Keratinocyte (primary cell): ENCODE data around the gene SDK2.

Experiments used
- CTCF ChIP-seq, 3 experiments: IDR thresholded peaks in 1 of 3; conservative IDR thresholded peaks in 1 of 3; optimal IDR thresholded peaks in 1 of 3; 2 replicates in 2 of 3; 3 replicates in 1 of 3; pipeline versions ENCODE3 to v1.5.1; 2011; ENCODE audit warnings: low read length in 3 of 3, mild to moderate bottlenecking in 3 of 3, moderate library complexity in 2 of 3, control low read depth in 1 of 3, inconsistent platforms in 1 of 3; ENCODE audit not compliant: insufficient read depth in 2 of 3; ENCODE audit errors: extremely low read depth in 1 of 3
- EZH2 ChIP-seq: IDR thresholded peaks from one replicate; pipeline ENCODE4 v1.6.1; 2012; ENCODE audit warnings: inconsistent platforms, mild to moderate bottlenecking, low read length, moderate library complexity

GRCh38 chr17:73359352-73359751 lies 284.9 kb downstream of the SDK2 start:
- TF ChIP-seq CTCF (optimal IDR thresholded peaks at IDR 0.05 in 1 of 3, IDR thresholded peaks at IDR 0.05 in 1 of 3, conservative IDR thresholded peaks at IDR 0.05 in 1 of 3; ENCODE audit: extremely low read depth in 1 of 3, insufficient read depth in 2 of 3, low read length in 3 of 3) (no peak), EZH2 (no peak)
